CD4-positive, alpha-beta T cell treated with Interferon alpha-2 for 1 hour (primary cell): ENCODE data around the gene EN2.
"Not testable (repeated sequence)": the region's sequence is repeated elsewhere in the genome, so short reads cannot be mapped to it uniquely, and the experiment has no call there.

Experiments
- DNase-seq, 2 donors: peaks; one replicate each; pipeline ENCODE4 v3.0.0-alpha.2; 2020 to 2022

The EN2 gene

GRCh38 chr7:155426543-155427410 is 31.2 kb upstream of the EN2 start:
- DNase-seq = no peak

GRCh38 chr7:155427411-155428038 is 30.4 kb upstream of the EN2 start:
- DNase-seq = no peak

- no peak for DNase-seq
These were observed 29.6 kb upstream of the EN2 start for GRCh38 chr7:155428171-155428834.

GRCh38 chr7:155429651-155430050 is 28.3 kb upstream of the EN2 start:
- no peak for DNase-seq

- no peak for DNase-seq
These were observed 27.3 kb upstream of the EN2 start for GRCh38 chr7:155430606-155431005.

- DNase-seq = no peak
These were observed 26.7 kb upstream of the EN2 start for GRCh38 chr7:155431231-155431630.

GRCh38 chr7:155431711-155432110 is 26.2 kb upstream of the EN2 start:
- no peak for DNase-seq

- no peak for DNase-seq
These were observed 22.8 kb upstream of the EN2 start for GRCh38 chr7:155435110-155435509.

GRCh38 chr7:155437836-155438235 is 20.1 kb upstream of the EN2 start:
- DNase-seq = no peak

GRCh38 chr7:155438777-155439176 is 19.2 kb upstream of the EN2 start:
- no peak for DNase-seq

- DNase-seq = no peak
These were observed 18.5 kb upstream of the EN2 start for GRCh38 chr7:155439311-155440017.

GRCh38 chr7:155440018-155440410 is 17.9 kb upstream of the EN2 start:
- no peak for DNase-seq

- DNase-seq = no peak
These were observed 16.1 kb upstream of the EN2 start for GRCh38 chr7:155441856-155442255.

- no peak for DNase-seq
These were observed 13.2 kb upstream of the EN2 start for GRCh38 chr7:155444746-155445145.

- DNase-seq = not testable (repeated sequence)
These were observed 12.3 kb upstream of the EN2 start for GRCh38 chr7:155445606-155446005.

GRCh38 chr7:155447603-155448002 is 10.3 kb upstream of the EN2 start:
- no peak for DNase-seq

GRCh38 chr7:155448632-155449007 is 9.3 kb upstream of the EN2 start:
- DNase-seq = no peak

GRCh38 chr7:155449008-155449868 is 8.7 kb upstream of the EN2 start:
- DNase-seq = no peak

- no peak for DNase-seq
These were observed 7.9 kb upstream of the EN2 start for GRCh38 chr7:155449869-155450557.

- no peak for DNase-seq
These were observed 7.4 kb upstream of the EN2 start for GRCh38 chr7:155450558-155450969.

GRCh38 chr7:155450970-155451801 is 6.7 kb upstream of the EN2 start:
- DNase-seq = no peak
